GM12873 (cell line): ENCODE data around the gene LSM10.

ENCODE experiments used
- TF ChIP-seq, protein P1 (sequence below): IDR thresholded peaks from 2 replicates; pipeline ENCODE4 v1.5.1; 2012; ENCODE audit warnings: low read depth, mild to moderate bottlenecking, moderate library complexity, low read length, control low read depth; ENCODE audit not compliant: insufficient read depth; ENCODE audit errors: missing control alignments

The LSM10 gene

DNA sequence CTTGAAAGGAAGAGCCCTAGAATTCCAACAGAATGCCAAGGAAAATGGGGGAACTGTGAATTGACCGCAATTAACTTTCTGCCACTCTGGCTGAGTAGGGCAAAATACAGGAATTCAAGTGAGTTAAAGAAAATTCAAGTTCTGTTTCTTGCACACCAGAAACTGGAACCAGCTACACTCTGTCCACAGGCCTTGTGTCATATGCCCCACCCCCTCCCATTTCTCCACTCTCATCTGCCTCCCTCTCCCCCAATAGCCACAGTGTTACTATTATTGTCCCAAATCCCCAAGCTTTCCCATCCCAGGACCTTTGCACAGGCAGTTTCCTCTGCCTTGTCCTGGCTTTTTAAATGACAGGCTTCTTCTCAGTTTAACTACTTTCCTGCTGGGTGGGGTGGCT is 7.7 kb downstream of the LSM10 start:
- TF ChIP-seq, protein P1, sequence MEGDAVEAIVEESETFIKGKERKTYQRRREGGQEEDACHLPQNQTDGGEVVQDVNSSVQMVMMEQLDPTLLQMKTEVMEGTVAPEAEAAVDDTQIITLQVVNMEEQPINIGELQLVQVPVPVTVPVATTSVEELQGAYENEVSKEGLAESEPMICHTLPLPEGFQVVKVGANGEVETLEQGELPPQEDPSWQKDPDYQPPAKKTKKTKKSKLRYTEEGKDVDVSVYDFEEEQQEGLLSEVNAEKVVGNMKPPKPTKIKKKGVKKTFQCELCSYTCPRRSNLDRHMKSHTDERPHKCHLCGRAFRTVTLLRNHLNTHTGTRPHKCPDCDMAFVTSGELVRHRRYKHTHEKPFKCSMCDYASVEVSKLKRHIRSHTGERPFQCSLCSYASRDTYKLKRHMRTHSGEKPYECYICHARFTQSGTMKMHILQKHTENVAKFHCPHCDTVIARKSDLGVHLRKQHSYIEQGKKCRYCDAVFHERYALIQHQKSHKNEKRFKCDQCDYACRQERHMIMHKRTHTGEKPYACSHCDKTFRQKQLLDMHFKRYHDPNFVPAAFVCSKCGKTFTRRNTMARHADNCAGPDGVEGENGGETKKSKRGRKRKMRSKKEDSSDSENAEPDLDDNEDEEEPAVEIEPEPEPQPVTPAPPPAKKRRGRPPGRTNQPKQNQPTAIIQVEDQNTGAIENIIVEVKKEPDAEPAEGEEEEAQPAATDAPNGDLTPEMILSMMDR, result no peak

DNA sequence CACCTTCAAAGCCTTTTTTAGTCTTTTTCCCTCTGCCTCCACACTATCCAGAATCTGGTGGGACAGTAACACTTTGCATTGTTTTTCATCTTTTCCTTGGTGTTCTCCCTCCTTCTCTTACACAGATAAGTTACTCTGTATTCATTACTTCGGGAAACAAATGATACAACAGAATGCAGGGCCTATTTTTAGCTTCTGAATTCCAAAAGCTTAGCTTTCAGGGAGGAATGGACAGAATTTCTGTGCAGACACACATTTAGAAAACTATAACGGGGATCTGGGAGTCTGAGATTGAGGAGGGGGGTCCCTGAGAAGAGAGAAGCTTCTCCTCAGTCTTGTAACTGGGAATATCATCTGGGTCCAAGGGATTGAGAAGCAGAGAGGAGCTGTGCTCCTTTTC is 8.4 kb downstream of the LSM10 start:
- TF ChIP-seq, protein P1, result no peak

DNA sequence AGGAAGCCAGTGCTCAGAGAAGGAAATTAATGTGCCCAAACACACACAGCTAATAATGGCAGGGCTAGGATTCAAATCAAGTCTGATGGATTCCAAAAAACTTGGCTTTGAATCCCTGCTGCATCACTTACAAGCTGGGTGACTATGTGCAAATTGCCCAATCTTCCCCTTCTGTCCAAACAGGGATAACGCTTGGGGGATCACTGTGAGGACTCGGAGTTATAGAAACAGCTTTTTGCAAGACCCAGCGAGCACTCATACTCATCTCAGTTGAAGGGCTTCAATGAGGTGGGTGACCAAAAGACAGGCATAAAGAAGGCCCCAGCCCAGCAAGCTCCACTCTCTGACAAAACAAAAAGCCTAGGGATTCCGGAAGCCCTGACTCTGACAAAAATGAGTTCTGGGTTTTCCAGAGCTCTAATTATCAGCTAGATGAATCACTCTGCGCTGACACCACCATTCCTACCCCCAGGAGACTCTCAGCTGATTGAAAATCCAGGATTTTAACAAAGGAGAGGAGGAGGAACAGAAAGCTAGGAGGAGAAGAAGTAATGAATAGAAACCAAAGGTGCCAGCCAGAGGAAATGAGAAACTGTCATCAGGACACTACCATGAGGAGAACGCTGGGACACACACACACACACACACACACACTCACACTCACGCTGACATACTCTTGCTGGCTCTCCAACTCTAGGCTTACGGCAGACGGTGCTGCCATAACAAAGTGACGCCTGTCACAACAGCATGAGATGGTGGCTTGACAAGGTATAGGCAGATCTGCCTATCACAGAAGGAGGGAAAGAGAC is 10.4 kb downstream of the LSM10 start:
- TF ChIP-seq, protein P1, result no peak

DNA sequence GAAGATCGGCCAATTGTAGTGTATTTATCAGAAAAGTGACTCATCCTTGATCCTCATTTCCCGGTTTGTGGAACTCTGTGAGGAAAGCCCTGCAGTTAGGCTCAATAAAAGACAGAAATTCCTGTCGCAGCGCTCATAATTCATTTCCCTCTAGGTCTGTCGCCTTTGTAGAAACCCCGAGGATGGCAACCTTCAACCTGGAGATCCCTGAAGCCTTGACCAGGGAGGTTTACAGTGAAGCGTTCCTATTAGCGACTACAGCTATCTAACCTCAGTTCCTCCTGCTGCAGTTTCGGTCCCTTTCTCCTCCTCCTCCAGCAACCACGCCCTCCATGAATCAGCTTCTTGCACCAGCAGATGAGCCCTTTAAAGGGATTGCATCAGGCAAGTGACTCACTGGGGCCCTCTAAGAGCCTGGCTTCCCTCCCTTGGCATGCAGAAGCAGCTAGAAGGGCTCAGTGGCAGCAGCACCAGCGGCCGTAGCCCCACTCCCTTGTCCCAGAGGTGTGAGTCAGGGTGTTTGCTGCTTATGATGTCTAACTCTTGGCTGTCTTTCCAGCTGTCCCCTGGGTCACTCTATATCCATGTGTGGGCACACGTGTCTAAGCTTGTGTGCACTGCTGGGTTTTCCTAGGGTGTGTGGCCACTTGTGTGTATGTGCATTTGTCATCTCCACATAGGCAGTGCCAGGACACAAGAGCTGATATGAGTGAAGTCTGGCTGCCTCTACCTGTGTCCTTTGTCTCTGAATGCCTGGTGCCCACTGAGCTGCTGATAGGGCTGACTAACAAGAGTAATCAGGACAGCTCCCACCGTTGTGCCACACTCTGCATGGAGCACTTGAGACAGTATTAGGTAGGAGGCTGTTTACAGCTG is 11.2 kb downstream of the LSM10 start:
- TF ChIP-seq, protein P1, result no peak

DNA sequence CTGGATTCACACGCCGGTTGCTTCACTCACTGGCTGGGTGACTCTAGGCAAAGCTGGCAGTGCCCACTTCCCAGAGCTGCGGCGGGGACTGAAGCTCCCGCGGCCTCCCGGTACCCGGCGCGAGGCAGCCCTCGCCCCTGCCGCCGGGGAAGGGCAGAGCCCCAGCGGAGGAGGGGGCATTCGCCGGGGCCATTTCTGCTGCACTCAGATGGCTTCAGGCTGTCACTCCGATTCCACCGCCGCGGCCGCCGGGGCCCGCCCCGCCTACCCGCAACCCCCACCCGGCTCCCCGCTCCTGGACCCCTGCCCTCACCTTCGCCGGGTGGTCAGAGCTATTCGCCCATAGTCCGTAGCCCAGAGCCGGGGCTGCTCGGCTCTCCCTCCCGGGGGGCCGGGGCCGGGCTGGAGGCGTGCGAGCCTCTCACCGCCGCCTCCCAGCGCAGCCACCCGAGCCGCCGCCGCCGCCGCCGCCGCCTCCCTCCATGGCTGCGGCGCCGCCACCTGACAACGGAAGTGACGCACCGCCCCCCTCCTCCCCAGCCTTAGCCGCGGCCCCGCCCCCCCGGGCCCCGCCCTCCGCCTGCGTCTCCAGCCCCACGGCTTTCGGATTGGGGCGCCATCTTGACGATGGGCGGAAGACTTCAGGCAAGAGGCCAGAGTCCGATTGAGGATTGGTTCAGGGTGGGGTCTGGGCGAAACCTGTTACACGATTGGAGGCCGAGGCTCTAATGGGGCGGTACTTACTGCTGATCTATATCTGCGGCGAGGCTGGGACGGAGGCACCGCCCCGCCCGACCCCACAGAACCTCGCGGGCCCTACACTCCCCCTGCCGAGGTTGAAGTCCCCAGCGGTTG is 12.1 kb downstream of the LSM10 start, which contains the start of gene STK40:
STK40 (minus strand) TSS at position 515 of the 855 bp plus-strand sequence. CDS start 24,592 bp downstream, outside the sequence.
- TF ChIP-seq, protein P1, result no peak

DNA sequence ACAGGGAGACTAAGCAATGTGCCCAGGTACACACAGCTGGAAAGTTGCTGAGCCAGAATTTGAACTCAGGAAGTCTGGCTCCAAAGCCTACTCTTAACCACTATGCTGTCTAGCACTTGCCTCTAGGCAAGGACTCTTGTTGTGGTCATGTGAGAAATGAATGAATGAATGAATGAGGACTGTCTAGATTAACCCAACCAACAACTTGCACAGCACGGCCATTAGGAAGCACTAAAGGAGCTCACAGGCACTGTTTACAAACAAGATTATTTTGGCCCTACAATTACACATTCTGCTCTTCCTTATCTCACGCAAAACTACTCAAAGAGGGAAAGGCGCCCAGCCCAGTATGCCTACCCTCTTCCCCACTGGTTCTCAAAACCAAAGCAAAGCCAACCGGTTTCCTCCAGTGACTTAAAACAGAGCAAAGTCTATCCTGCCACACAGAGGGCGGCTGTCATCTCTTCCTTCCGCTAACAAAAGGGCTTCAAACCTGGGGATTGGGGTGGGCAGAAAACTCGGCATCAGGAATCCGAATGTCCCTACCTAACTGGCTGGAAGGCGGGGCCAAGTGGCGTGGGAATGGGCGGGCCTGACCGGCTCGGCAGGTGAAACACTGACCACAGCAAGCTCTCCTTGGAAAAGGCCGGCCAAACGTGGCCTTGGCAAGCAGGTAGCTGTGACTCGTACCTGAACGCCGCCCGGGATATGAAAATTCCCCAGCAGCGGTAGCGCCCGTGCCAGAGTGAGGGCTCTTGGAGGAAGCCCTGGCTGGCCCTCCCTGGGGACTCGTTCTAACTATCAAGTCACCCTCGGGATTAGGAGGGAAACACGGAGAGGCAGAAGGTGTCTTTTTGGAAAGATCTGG is 12.9 kb downstream of the LSM10 start:
- TF ChIP-seq, protein P1, result no peak
